ENCODE measurements around the gene PRAMEF20.
"Not testable (repeated sequence)": the region's sequence is repeated elsewhere in the genome, so short reads cannot be mapped to it uniquely, and the experiment has no call there.

GRCh38 chr1:13439104-13439783, 29.0 kb downstream of the PRAMEF20 start:
- TF ChIP-seq CTCF (IDR thresholded peaks at IDR 0.05 in 8 of 11, conservative IDR thresholded peaks at IDR 0.05 in 3 of 11); POLR2A (IDR thresholded peaks at IDR 0.05); POLR2AphosphoS5 (IDR thresholded peaks at IDR 0.05): not testable (repeated sequence)

Data from spleen (tissue), 7 donors.